HFF-Myc (cell line): ENCODE data around the gene PTPRJ.
A peak's percentile ranks its signal among the peaks of the same experiment; 100 is the strongest.

Experiments used
- DNase-seq: peaks from one replicate; pipeline ENCODE4 v3.0.0-alpha.2; 2011; ENCODE audit warnings: low read depth; ENCODE audit errors: extremely low read depth
- H3K4me3 ChIP-seq: replicated peaks from 2 replicates; pipeline ENCODE4 v1.5.1; 2011; ENCODE audit warnings: low read depth, mild to moderate bottlenecking, control low read depth, low read length
- CTCF ChIP-seq: IDR thresholded peaks from 2 replicates; pipeline ENCODE4 v1.5.1; 2012; ENCODE audit warnings: mild to moderate bottlenecking, low read depth, low read length, control low read depth; ENCODE audit errors: missing control alignments

Gene PTPRJ

DNA sequence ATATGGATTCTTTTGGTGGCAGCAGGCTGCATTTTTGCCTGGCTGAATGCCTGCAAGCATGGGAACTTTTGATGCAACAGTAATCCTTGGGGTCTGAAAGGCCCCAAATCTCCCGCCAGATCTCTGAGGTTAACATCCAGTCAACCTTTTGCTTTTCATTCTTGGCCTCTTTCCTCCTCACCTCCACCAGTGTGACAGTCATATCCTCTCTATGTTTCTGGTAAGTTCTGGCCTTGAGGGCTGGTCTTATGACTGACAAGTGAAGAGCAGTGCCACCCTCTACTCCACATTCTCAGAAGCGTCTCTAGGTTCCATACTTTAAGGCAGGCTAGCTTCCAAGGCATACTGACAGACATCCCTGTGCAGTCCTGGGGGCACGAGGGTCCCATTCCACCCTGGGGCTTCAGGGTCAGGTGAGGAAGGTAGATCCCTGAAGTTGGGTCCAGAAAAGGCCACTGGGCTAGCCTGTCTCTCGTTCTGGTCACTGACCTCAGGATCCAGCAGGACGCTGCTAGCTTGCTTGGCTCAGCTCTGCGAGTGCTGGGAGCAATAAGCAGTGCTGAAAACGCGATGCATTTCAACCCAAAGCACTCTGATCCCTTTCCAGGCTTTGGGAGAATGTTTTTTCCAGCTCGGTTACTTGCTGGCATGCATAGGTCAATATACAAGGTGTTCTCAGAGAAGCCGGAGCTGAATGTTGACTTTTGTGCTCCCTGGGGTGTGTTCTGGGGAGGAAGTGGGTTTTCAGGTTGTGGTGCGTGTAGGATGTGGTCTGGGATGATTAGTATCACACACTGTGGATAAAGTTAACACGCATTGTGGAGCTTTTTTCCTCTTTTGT lies 75.2 kb downstream of the PTPRJ start:
- H3K4me3 ChIP-seq = no peak overlapping the region
- no peak for DNase-seq
- no peak for TF ChIP-seq CTCF

DNA sequence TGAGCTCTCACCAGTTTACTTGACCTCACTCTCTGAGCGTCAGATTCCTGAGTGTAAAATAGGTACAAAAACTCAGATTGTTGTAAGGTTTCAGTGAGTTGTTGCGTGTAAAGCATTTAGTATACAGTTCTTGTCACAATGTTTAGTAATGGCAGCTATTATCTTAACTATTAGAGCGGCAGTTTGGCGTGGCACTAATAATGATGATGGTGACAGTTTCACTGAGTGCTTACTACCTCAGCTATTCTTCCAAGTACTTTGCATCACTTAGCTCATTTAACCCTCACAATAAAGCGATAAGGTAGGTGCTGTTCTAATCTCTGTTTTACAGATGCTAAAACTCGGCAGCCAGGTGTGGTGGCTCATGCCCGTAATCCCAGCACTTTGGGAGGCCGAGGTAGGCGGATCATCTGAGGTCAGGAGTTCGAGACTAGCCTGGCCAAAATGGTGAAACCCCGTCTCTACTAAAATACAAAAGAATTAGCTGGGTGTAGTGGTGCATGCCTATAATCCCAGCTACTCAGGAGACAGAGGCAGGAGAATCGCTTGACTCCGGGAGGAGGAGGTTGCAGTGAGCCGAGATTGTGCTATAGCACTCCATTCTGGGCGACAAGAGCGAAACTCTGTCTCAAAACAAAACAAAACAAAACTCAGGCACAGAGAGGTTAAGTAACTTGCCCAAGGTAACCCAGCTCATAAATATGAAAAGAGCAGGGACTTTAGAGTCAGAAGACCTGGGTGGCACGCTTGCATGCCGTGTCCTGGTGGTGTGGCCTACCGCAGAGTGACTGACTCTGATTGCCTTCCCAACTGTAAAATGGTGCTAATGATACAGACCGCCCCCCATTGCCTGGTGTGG lies 76.2 kb downstream of the PTPRJ start:
- no peak for TF ChIP-seq CTCF
- no peak overlapping the region for H3K4me3 ChIP-seq
- DNase-seq = no peak

- TF ChIP-seq CTCF = no peak
- DNase-seq = no peak
- no peak overlapping the region for H3K4me3 ChIP-seq
Measured at GRCh38 chr11:48058064-48058463, 77.7 kb downstream of the PTPRJ start.

GRCh38 chr11:48058788-48059187 lies 78.4 kb downstream of the PTPRJ start:
- TF ChIP-seq CTCF = no peak
- no peak for DNase-seq
- no peak overlapping the region for H3K4me3 ChIP-seq

GRCh38 chr11:48062649-48063048 lies 82.3 kb downstream of the PTPRJ start:
- no peak for TF ChIP-seq CTCF
- H3K4me3 ChIP-seq = no peak overlapping the region
- no peak for DNase-seq

DNA sequence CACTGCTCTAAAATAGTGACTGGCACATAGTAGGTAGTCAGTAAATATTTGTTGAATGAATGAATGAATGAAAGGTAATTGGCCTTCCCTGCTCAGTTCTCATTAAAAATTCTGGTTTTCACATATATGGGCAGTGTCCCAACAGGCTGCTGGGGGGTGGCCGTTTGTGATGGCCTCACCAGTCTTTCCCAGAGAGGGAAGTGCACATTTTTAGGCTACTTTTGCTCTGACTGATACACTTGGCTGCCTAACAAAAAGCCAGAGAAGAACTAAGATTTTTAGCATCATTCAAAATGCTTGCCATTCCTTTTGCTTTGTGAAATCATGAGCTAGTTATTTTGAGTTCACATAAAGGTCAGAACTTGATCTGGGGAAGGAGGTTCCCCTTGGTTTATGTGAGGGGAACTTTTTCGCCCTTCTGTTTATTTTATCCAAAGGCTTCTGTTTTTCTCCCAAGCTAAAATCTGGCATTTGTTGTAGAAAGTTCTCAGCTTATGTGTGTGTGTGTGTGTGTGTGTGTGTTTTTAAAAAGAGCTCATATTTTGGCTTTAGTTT lies 83.1 kb downstream of the PTPRJ start:
- TF ChIP-seq CTCF = no peak
- H3K4me3 ChIP-seq = no peak overlapping the region
- peak; percentile 78 for DNase-seq
